Ammon's horn (tissue), 1 donor: ENCODE measurements around the gene EHMT1.

Experiments
- DNase-seq: peaks from one replicate; pipeline ENCODE4 v3.0.0-alpha.2; 2016; ENCODE audit warnings: low spot score

The EHMT1 gene

DNA sequence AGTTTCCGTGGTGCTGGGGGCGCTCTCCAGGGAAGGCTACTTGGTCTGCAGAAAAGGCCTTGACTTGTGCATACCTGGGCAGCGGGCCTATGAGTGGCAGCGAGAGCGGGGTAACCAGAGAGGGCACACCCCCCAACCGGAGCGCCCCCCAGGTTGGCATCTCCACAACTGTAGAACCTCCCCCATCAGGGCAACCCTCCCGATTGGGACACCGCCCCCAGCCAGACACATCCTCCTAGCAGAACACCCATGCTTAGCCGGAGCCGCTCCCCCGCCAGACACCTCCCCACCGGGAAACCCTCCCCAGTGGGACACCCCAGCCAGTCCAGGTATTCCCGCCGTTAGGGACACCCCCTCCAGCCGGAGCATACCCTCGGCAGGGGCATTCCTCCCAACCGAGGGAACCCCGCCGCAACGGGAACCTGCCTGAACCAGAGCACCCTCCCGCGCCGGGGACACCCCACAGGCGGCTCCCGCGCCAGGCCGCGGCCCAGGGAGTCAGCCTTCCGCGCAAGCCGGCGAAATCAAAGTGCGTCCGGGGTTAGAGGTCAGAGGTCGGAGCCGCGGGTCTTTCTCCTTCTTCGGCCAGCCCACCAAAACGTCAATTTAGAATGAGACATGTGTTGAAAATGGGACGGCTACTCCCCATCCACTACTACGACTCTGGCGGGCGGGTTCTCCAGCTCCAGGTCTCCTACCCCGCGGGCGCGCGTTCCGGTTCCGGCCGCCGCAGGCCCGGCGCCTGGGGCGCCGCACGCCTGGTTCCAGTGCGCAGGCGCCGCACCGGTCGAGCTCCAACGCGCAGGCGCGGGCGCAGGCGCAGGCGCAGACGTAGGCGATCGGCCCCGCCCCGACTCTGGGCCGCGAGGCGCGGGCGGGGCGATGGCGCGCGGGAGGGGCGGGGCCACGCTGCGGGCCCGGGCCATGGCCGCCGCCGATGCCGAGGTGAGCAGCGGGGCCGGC, at the start of gene EHMT1:
Gene EHMT1, plus strand, starts transcription at position 901 of the 963 bp plus-strand sequence. Its CDS starts 24 bp downstream, at position 925.
- peak; percentile 86 for DNase-seq

DNA sequence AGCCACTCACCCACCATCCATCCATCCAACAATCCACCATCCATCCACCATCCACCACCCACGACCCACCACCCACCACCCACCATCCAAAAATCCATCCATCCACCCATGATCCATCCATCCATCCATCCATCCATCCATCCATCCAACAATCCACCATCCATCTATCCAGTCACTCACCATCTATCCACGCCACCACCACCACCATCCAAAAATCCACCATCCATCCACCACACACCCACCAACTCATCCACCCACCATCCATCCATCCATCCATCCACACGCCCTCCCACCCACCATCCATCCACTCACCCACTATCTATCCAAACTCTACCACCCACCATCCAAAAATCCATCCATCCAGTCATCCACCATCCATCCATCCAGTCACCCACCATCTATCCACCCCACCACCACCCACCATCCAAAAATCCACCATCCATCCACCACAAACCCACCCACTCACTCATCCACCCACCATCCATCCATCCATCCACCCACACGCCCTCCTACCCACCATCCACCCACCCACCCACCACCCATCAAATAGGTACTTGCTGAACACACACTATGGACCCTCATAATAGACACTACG, 49.1 kb upstream of the EHMT1 start:
- no peak for DNase-seq

DNA sequence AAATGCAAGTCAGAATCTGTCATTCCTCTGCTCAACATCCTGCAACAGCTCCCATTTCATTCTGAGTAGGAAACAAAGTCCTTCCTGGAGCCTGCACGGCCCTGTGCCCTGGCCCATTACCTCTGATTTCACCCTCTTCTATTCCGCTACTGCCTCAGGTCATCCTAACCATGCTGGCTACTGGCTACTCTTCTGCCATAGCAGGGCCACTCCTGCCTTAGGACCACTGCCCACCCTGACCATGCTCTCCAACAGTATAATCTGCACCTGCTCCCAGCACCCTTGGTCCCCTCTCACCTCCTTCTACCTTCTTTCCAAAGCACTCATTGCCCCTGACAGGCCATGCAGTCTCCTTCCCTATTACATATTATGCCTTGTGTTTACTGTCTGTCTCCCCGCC, 48.2 kb upstream of the EHMT1 start:
- no peak for DNase-seq

DNA sequence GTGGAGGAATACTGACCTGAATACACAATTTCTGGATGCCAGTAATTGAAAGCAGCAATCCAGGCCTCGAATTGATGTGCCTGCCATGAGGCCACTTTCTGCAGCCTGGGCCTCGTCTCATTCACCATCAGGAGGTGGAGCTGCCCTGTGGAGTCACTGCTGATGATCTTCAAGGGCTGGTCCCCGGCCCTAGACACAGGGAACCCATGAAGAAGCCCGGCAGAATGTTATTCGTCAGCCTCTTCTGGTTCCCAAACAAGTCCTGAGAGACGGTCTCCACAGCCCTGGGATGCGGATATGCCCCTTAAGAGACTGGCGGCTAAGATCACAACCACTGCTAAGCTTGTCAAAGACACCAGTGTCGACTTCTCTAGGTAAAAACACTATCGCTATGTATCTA, 44.6 kb upstream of the EHMT1 start:
- no peak for DNase-seq

DNA sequence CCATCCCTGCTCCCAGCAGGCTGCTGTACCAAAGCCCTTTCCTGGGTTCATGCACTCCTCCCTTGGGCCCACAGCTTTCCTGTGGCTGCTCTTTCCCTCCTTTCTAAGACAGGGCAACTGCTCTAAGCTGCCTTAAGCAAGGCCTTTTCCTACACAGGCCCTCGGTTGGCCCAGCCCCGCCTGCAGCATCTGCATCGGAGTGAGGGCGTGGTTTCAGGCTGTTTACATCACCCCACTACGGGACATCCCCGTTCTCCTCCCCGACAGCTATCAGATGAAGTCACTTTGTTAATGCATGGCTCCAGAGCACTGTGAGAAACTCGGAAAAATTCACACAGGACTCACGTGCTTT, 43.5 kb upstream of the EHMT1 start:
- DNase-seq: peak; percentile 54

DNA sequence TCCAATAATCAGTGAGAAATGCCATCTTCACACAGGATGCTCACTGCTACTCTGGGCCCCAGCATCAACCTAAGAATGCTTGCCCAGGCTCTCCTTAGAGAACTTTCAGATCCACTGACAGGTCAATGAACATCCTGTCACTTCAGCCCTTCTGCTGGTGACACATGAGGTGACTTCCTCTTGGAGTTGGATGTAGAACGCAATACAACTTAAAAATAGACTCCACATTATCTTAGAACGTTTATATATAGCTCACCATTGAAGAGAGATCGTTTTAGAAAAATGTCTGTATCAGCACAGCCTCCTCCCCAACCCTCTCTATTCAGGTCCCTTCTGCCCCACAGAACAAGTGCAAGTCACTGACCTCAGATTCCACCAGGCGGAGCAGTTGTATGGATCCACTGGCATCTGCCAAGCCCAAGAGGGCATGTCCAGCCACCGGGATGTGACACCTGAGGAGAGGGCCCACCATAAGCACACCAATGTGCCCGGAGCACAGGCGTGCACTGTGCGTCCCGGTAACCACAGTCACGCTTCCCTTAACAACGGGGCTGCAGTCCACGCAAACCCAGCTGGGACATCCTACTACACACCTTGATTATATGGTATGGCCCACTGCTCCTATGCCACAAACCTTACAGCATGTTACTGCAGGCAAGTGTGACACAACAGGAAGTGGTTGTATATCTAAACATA, 42.9 kb upstream of the EHMT1 start:
- no peak for DNase-seq

DNA sequence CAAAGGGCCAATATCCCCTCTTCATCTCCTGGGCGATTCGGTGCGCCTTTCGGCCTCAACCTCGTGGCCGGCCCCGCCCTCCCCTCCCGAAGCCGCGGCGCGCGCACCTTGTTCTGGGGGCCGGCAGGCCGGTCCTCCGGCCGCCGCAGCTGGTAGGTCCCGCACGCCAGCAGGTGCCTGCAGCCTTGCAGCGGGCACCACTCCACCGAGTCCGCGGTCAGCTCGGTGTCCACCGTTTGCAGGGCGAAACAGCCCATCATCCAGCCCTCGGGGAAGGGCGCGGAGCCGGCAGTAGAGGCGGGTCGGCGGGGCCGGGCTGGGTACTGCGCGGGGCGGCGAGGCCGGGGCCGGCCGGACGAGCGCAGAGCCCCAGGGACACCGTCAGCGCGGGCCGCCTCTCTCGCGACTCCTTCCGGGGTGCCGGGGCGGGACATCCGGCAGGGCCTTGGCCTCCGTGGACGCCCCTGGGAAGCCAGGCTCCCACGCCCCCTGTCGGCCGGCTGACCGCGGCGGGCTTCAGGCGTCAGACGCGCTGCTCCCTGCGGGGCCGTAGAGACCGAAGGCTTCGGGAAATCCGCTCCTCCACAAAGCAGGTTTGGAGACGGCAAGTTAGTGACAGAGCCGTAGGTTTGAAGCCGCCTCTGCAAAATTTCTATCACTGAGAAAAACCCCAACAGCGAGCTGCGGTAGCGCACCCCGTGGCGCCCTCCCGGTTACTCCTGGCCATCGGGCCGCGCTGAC, 40.1 kb upstream of the EHMT1 start, which contains the start of gene DPH7:
Gene DPH7, minus strand, starts transcription at position 408 of the 741 bp plus-strand sequence. Its CDS starts 148 bp downstream, at position 260.
- peak; percentile 95 for DNase-seq

DNA sequence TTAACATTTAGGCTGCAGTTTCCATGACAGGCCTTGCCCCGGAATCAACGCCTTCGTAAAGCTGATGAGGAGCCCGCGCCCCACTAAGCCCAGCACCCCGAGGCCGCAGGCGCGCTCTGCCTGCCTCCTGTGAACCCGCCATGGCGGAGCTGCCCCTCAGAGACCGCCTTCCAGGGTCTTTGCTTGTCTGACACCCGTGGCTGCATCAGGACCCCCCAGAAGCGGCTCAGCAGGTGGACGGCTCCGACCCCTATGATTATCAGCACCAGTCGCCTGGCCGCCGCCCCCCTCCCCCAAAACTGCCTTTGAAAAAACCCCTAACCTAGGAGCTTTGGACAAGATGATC, 39.6 kb upstream of the EHMT1 start:
- DNase-seq: no peak

DNA sequence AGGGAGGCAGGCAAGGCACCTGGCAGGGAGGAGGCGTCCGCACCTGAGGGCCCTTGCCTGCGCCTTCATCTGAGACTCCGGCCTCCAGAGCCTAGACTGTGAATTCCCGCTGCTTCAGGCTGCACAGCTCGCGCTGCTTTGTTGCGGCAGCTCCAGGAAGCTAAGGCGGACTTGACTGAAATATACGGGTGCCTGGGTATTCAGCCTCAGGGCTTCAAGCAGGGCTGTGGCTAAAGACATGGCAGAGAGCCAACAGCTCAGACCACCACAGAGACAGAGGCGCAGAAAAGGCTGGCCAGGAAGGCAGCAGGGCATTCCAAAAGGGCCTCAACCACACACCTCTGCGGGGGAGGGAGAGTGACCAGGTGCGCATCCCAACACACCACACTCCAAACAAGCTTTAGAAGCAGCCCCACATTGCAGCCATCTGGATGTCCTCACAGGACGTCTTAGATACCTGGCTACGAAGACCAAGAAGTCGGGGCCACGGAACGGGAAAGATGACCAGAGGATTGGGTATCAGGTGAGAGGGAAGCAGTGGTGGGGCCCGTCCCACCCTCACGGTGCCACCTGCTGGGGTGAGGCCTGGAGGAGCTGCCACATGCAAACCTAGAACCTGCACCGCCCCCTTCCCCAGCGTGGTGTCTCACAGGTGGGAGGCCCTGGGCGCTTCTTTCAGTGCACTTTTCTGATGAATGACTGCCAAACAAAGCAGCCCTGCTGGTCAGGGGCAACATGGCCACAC, 38.4 kb upstream of the EHMT1 start:
- DNase-seq: no peak

DNA sequence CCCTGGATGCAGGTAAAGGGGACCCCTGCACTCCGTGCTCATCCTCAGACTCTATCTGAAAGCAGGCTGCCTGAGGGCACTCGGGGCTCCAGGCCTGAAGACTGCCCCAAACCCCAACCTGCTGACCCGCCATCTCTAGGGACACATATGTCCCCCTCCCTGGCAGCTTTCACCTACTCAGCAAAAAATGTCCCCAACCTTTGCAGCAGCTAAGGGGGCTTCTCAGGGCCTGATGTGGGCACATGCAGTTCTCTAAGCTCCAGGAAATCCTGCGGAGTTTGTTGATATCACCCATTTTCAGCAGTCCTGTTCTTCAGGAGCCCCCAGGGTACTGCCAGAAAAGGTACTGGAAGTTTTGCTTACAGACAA, 37.9 kb upstream of the EHMT1 start:
- no peak for DNase-seq

DNA sequence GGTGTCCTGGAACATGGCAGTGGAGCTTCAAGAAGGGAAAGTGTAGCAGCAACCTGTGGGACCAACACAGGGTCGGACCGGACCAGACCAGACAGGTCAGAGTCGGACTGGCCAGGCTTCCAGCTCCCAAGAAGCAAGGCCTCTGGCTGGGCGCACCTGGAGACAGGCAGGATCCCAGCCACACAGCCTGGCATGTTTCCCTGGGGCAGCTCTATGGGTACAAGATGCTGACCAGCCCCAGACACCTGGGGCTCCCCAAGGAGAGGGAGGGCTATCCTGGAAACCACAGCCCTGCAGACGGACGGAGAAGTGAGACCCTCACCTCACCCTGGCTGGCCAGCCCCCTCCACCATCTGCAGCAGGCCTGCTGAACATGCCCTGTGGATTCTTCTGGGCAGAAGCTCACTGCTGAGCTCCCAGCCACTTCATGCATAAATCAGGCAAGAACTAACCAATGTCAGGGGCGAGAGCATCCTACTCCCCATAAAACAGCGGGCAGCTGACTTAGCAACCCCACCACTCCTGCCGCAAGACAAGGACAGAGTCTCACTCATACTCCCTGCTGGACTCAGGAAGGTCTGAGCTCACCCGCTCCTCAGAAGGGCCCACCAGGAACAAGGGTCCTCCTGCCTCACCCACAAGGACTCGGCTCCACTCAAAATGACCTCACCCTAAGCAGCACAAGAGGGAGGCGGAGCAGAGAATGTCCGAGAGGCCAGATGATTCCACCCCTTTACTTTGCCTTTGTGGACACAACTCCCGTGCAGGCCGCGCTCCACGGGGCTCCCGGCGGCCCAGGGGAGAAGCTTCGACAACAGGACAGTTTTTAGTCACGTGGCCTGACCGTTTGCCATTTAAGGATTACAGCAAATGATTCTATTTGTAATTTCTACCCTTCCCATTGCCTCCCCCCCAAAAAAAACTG, 37.2 kb upstream of the EHMT1 start:
- DNase-seq: no peak

DNA sequence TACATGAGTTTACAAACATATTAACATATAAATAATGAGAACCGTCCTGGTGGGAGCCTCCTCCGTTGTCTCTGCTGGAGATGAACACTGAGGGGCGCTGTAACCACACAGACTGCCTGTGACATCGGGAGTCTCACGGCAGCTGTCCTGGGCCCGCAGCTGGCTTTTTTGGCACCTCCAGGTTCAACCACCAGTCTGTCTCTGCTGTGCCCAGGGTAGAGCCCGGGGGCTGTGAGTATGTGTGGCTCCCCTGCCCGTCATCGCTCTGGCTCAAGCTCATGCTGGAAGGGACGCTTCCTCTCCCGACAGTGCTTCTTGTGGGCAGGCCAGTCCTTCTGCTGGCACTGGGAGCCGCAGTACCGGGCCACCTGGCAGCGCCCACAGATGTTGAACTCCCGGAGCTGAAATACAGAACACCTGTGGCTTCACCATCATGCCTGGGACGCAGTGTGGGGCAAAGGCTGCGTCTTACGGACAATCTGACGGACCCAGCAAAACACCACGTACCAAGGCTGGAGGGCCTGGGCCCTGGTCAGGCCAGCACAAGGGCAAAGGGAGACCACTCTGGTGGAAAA, 36.4 kb upstream of the EHMT1 start:
- no peak for DNase-seq

DNA sequence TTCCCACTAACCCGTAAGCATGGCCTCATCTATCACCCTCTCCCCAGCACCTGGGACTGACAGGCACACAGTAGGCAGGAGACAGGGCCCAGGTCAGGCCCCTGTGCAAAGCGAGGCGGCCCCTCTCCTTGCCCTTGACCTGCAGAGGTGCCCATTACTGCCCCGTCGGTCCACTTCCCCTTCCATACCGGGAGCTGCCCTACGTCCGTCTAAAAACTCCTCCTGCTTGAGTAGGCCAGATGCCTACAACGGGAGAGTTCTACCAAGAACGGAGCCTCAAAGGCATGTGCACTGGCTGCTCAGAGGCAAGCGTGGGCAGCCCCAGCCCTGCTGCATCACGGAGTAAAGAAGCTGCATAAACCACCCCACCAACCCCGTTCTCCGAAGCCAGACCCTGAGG, 35.5 kb upstream of the EHMT1 start:
- no peak for DNase-seq

DNA sequence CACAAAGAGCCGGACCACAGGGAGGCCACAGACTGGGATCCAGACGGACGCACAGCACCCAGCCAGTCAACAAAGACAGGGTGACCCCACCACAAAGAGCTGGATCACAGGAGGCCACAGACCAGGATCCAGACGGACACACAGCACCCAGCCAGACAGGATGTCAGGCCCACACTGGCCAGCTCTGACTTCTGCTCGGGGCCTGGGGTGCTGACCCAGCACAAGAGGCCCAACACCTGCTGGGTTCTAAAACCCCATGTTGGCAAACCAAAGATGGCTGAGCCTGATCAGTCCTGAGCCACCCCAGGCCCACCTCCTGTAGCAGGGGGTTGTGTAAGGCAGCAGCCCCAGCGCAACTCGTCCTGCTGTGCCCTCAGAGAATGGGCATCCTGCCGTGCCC, 34.8 kb upstream of the EHMT1 start:
- no peak for DNase-seq

DNA sequence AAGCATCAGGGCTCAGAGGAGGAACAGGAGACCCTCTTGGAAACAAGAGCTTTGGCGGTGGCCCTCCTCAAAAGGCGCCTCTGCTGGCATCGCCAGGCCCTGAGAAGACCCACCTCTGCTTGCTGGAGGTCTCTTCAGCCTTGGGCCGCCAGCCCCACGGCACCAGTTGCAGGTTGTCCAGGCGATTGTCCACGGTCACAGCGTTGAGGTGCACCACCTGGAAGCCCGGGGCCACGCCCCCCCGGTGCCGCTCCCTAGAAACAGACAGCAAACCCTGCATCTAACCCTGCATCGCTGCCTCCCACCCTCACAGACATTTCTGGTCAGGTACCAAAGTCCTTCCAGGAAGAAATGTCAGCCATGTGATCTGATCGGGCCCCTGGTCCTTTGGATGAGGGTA, 32.0 kb upstream of the EHMT1 start:
- DNase-seq: no peak

DNA sequence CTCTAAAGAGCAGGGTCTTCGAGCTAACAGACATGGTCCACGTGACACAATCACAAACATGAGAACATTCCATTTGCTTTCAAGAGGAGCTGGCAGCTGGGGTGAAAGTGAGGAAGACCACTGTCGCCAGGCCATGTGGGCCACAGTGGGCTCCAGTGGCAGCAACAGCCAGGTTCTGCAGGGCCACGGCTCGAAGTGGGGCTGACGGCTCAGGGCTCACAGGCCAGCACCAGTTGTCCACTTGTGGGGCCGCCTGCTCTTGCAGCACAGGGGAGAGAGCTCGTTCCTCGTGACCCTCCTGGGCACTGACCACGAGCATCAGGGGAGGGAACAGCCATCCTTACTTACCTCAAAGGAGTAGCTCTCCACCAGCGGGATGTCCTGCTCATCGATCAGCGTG, 30.5 kb upstream of the EHMT1 start:
- no peak for DNase-seq

DNA sequence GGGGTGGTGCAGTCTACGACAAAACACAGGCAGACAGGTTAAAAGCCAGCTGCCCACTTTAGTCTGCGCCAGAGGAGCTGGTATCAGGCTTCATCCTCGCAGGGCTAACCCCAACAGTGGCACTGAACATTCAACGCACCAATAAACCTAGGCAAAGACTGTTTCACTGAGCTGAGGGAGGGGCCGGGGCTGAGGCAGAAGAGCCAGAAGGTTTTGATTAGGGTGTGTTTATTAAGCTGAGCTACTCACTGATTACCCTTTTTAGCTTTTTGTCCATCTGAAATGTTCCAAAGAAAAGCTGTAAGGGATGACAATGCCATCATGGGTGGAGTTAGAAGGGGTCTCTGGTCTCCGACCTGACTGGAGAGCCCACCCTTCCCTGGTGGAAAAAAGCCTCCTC, 29.9 kb upstream of the EHMT1 start:
- no peak for DNase-seq

DNA sequence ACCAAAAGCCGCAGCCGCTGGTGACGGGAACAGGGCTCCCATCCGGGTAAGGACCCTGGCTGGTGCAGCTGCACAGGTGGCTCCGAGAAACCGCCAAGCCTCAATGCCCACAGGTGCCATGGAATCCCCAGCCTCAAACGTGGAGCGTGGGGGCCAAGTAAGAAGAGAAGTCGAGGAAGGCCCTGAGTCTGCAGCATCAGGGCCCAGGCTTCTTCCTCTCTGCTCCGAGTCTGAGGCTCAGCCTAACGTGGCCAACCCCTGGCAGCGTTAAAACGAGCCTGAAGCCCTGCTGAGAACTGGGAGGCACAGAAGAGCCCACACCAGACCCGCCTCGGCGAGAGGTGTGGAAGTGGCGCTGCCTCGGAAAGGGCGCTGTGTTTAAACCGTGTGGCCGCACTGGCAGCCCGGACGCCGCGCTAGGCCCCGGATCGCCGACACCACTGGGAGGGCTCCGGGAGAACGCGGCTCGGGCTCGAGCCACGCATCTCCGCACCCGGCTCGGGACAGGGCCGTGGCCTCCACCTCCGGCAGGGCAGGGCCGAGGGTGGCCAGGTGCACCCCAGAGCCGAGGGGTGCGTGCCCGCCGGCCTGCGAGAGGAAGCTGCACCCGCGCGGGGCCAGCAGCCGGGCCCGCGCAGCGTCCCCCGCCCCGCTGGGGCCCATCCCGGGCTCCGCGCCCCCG, 29.2 kb upstream of the EHMT1 start:
- no peak for DNase-seq

DNA sequence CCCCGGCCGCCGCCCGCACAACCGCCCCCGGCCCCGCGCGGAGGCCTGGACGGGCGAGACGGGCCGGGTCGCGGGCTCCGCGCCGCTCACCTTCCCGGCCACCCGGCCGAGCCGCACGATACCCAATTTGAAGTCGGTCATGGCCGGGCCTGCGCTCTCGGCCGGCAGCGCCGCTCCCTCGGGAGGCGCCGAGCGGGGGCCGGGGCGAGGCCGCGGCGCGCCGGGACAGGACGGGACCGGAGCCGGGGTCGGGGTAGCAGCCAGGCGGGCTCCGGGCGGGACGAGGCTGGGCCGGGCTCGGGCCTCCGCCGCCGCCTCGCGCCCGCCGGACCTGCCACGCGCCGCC, 28.7 kb upstream of the EHMT1 start:
- no peak for DNase-seq
